ENCODE data around the gene CDH6.

Gene CDH6

DNA sequence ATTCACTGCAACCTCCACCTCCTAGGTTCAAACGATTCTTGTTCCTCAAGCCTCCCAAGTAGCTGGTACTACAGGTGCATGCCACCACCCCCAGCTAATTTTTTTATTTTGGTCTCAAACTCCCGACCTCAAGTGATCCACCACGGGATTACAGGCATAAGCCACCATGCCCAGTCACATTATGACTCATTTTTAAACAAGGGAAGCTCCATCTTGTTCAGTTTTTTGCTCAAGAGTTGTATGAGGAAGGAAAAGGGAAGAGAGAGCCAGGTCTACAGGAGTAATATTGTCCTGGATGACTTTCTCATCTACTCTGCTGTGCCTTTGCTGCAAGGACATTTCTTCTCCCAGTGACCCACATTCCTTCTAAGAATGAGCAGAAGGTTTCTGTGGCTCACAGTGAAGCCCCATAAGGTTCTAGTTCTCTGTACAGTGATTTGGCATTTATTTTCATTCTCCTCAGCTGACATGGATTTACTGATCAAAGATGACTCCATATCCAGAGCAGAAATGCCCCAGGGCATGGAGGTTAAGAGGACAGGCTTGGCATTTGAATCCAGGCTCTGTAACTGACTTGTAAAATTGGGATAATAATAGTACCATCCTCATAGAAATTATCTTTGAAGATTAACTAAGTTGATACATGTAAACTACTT, 153.5 kb downstream of the CDH6 start:
- TF ChIP-seq, protein P1, sequence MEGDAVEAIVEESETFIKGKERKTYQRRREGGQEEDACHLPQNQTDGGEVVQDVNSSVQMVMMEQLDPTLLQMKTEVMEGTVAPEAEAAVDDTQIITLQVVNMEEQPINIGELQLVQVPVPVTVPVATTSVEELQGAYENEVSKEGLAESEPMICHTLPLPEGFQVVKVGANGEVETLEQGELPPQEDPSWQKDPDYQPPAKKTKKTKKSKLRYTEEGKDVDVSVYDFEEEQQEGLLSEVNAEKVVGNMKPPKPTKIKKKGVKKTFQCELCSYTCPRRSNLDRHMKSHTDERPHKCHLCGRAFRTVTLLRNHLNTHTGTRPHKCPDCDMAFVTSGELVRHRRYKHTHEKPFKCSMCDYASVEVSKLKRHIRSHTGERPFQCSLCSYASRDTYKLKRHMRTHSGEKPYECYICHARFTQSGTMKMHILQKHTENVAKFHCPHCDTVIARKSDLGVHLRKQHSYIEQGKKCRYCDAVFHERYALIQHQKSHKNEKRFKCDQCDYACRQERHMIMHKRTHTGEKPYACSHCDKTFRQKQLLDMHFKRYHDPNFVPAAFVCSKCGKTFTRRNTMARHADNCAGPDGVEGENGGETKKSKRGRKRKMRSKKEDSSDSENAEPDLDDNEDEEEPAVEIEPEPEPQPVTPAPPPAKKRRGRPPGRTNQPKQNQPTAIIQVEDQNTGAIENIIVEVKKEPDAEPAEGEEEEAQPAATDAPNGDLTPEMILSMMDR (IDR thresholded peaks at IDR 0.05; ENCODE audit: borderline replicate concordance, control extremely low read depth, extremely low read depth, insufficient read depth, missing control alignments), result no peak
- DNase-seq (ENCODE audit: low spot score), result no peak
- in situ Hi-C loops (cut with MboI; ENCODE audit: low sequenced_read_pairs, unreplicated experiment), result no loop called here

DNA sequence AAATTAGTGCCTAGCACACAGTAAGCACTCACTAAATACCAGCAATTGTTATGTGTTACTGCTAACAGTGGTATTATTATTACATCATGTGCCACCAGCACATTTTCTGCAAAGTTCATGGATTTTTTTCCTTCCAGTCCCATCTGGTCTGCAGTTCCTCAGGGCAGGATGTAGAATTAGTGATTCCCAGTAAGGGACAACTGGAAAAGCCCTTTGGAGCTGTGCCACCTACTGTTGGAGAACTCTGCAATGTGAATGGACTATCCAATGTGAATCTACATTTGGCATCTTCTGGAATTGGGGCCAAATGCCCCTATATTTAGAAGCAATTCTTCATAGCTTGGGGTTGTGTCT, 154.0 kb downstream of the CDH6 start:
- TF ChIP-seq, protein P1 (IDR thresholded peaks at IDR 0.05; ENCODE audit: borderline replicate concordance, control extremely low read depth, extremely low read depth, insufficient read depth, missing control alignments), result no peak
- DNase-seq (ENCODE audit: low spot score), result no peak
- in situ Hi-C loops (cut with MboI; ENCODE audit: low sequenced_read_pairs, unreplicated experiment), result no loop called here

DNA sequence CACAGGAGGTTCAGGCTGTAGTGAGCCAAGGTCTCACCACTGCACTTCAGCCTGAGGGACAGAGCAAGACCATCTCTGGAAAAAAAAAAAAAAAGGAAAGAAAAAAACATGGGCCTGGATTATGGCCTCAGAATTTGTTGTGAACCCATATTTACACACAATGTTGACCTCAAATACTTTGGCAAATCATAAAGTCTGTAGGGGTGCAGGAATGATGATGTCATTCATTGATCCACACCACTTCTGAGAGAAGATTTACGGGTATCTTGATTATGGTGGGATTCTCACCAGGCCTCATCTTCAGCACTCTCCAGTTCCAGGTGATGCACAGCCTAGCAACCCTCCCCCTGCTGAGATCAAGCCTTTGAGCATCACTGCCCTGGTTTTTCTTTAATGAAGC, 156.9 kb downstream of the CDH6 start:
- TF ChIP-seq, protein P1 (IDR thresholded peaks at IDR 0.05; ENCODE audit: borderline replicate concordance, control extremely low read depth, extremely low read depth, insufficient read depth, missing control alignments), result no peak
- DNase-seq (ENCODE audit: low spot score), result no peak
- in situ Hi-C loops (cut with MboI; ENCODE audit: low sequenced_read_pairs, unreplicated experiment), result no loop called here

DNA sequence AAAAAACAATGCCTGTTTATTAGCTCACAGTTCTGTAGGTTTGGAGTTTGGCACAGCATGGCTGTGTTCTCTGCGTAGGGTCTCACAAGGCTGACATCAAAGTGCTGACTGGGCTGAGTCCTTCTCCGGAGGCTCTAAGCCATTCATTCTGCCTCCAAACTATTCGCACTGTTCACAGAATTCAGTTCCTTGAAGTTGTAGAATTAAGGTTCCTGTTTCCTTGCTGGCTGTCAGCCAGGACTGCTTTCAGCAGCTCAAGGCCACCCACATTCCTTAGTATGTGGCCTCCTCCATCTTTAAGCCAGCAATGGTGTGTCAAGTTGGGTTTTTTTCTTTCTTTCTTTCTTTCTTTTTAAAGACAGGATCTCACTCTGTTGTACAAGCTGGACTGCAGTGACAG, 161.9 kb downstream of the CDH6 start:
- in situ Hi-C loops (cut with MboI; ENCODE audit: low sequenced_read_pairs, unreplicated experiment), result no loop called here
- TF ChIP-seq, protein P1 (IDR thresholded peaks at IDR 0.05; ENCODE audit: borderline replicate concordance, control extremely low read depth, extremely low read depth, insufficient read depth, missing control alignments), result no peak
- no peak for DNase-seq (ENCODE audit: low spot score)

- DNase-seq (ENCODE audit: low spot score), result no peak
Measured at GRCh38 chr5:31357038-31357437, 163.6 kb downstream of the CDH6 start.

GRCh38 chr5:31359839-31360238, 166.4 kb downstream of the CDH6 start:
- in situ Hi-C loops (cut with MboI; ENCODE audit: low sequenced_read_pairs, unreplicated experiment), result no loop called here

More at GRCh38 chr5:31357038-31357437, 163.6 kb downstream of the CDH6 start:
- in situ Hi-C loops (cut with MboI; ENCODE audit: low sequenced_read_pairs, unreplicated experiment), result no loop called here
- TF ChIP-seq, protein P1 (IDR thresholded peaks at IDR 0.05; ENCODE audit: borderline replicate concordance, control extremely low read depth, extremely low read depth, insufficient read depth, missing control alignments), result no peak

More at GRCh38 chr5:31359839-31360238, 166.4 kb downstream of the CDH6 start:
- no peak for DNase-seq (ENCODE audit: low spot score)
- TF ChIP-seq, protein P1 (IDR thresholded peaks at IDR 0.05; ENCODE audit: borderline replicate concordance, control extremely low read depth, extremely low read depth, insufficient read depth, missing control alignments), result no peak
